ENCODE results near the gene FARP1. TPM values are rescaled to one million over a fixed set of nuclear protein-coding genes. Genes with fewer than 3 reads are reported as not detected.

The FARP1 gene
- total and polyA plus RNA-seq, 8 donors: 11.6 to 319 (median 70.3) TPM

DNA sequence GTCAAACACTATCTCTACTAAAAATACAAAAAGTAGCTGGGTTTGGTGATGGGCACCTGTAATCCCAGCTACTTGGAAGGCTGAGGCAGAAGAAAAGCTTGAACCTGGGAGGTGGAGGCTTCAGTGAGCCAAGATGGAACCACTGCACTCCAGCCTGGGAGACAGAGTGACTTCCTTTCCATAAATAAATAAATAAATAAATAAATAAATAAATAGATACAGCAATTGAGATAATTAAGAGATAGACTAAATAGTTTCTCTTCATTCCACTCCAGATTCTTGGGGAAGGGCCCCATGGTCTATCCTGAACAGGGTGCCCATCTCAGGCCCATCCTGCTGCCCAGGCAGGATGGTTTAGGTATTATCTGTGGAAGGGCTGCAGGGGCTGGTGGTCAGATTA is 24.0 kb upstream of the FARP1 start:
- H3K27ac ChIP-seq: no peak overlapping the region
- no peaks in the 10 kb centered on the region for H3K4me1 ChIP-seq
- H3K9me3 ChIP-seq: peaks cover 3 to 16% (median 8%) of the 10 kb centered on the region in 4 donors
- TF ChIP-seq, protein P1, sequence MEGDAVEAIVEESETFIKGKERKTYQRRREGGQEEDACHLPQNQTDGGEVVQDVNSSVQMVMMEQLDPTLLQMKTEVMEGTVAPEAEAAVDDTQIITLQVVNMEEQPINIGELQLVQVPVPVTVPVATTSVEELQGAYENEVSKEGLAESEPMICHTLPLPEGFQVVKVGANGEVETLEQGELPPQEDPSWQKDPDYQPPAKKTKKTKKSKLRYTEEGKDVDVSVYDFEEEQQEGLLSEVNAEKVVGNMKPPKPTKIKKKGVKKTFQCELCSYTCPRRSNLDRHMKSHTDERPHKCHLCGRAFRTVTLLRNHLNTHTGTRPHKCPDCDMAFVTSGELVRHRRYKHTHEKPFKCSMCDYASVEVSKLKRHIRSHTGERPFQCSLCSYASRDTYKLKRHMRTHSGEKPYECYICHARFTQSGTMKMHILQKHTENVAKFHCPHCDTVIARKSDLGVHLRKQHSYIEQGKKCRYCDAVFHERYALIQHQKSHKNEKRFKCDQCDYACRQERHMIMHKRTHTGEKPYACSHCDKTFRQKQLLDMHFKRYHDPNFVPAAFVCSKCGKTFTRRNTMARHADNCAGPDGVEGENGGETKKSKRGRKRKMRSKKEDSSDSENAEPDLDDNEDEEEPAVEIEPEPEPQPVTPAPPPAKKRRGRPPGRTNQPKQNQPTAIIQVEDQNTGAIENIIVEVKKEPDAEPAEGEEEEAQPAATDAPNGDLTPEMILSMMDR (IDR thresholded peaks at IDR 0.05): no peak
- no peak for TF ChIP-seq EP300 (IDR thresholded peaks at IDR 0.05)
- no peak for TF ChIP-seq POLR2A (IDR thresholded peaks at IDR 0.05)
- TF ChIP-seq POLR2AphosphoS5 (IDR thresholded peaks at IDR 0.05): no peak
- DNase-seq: no peak
- H3K4me3 ChIP-seq: no peak overlapping the region
- intact Hi-C loops (cut with DNase I; ENCODE audit: low total_unique reads): no loop called here
- H3K27me3 ChIP-seq: no peaks in the 10 kb centered on the region
- no peaks in the 10 kb centered on the region for H3K36me3 ChIP-seq

DNA sequence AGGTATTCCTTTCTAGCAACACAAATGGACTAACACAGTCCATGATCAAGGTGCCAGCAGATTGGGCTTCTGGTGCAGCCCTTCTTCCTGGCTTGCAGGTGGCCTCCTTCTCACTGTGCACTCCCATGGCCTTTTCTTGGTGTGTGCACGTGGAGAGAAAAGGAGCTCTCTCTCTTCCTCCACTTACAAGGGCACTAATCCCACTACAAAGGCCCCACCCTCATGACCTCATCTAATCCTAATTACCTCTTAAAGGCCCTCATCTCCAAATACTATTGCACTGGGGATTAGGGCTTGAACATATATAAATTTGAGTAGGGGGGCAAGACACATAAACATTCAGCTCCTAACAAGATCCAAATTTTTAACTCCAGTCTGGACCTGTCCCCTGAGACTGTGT is 19.7 kb upstream of the FARP1 start:
- no peak for TF ChIP-seq POLR2AphosphoS5 (IDR thresholded peaks at IDR 0.05)
- TF ChIP-seq POLR2A (IDR thresholded peaks at IDR 0.05): no peak
- TF ChIP-seq EP300 (IDR thresholded peaks at IDR 0.05): no peak
- TF ChIP-seq, protein P1 (IDR thresholded peaks at IDR 0.05): no peak
- Histone ChIP-seq H3K36me3 (no peaks in the 10 kb centered on the region), H3K9me3 (peaks cover 3 to 12% (median 8%) of the 10 kb centered on the region in 4 donors), H3K27me3 (no peaks in the 10 kb centered on the region), H3K4me3 (no peak overlapping the region), H3K4me1 (no peaks in the 10 kb centered on the region), H3K27ac (no peak overlapping the region)
- intact Hi-C loops (cut with DNase I; ENCODE audit: low total_unique reads): no loop called here
- 77 to 100% (median 83%) methylated on average over 1 of the region's 1 CpG for WGBS, 5 donors
- DNase-seq: no peak

DNA sequence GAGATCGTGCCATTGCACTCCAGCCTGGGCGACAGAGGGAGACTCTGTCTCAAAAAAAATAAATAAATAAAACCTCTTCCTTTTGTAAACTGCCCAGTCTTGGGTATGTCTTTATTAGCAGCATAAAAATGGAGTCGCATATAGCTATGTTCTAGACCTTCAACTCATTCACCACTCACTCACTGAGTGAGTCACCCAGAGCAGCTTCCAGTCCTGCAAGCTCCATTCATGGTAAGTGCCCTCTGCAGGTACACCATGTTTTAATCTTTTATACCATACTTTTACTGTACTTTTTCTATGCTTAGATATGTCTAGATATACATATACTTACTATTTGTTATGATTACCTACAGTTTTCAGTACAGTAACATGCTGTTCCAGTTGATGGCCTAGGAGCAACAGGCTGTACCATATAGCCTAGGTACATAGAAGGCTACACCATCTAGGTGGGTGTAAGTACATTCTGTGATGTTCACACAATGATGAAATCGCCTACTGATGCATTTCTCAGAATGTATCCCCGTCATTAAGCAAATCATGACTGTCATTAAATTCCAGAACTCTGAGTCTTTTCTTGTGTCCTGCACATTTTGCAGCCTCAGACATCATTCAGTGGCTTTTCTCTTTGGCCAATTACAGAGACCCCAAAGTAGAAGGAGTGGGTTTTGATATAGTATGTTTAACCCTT is 13.7 kb upstream of the FARP1 start:
- TF ChIP-seq EP300 (IDR thresholded peaks at IDR 0.05): no peak
- TF ChIP-seq POLR2A (IDR thresholded peaks at IDR 0.05): no peak
- TF ChIP-seq POLR2AphosphoS5 (IDR thresholded peaks at IDR 0.05): no peak
- TF ChIP-seq, protein P1 (IDR thresholded peaks at IDR 0.05): no peak
- Histone ChIP-seq H3K27ac (no peak overlapping the region), H3K36me3 (no peaks in the 10 kb centered on the region), H3K4me3 (no peak overlapping the region), H3K9me3 (no peaks in the 10 kb centered on the region), H3K4me1 (no peaks in the 10 kb centered on the region), H3K27me3 (no peaks in the 10 kb centered on the region)
- DNase-seq: no peak
- WGBS, 5 donors: 84 to 95% (median 91%) methylated on average over 5 of the region's 5 CpGs
- intact Hi-C loops (cut with DNase I; ENCODE audit: low total_unique reads): no loop called here

DNA sequence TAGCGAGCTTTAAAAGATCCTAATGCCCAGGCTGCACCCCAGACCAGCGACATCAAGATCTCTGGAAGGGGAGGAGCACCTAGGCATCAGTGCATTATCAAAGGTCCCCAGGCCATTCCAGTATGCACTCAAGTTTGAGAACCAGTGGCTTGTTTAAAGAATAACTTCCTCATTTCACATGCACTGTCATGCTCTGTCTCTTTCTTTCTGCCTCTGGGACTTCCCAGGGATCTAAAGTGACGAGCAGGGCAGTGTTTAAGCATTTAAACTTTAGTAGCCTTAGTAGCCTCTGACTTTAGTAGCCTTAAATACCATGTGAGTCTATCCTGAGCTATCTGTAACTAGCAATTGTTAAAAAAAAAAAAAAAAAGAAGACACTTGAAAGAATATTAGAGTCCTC is 8.9 kb upstream of the FARP1 start:
- H3K4me3 ChIP-seq: no peak overlapping the region
- 58 to 77% (median 73%) methylated on average over 3 of the region's 3 CpGs for WGBS, 5 donors
- intact Hi-C loops (cut with DNase I; ENCODE audit: low total_unique reads): no loop called here
- no peaks in the 10 kb centered on the region for H3K9me3 ChIP-seq
- no peaks in the 10 kb centered on the region for H3K27me3 ChIP-seq
- H3K36me3 ChIP-seq: no peaks in the 10 kb centered on the region
- H3K27ac ChIP-seq: no peak overlapping the region
- DNase-seq: no peak
- TF ChIP-seq, protein P1 (IDR thresholded peaks at IDR 0.05): no peak
- TF ChIP-seq EP300 (IDR thresholded peaks at IDR 0.05) (no peak), POLR2AphosphoS5 (IDR thresholded peaks at IDR 0.05) (no peak), POLR2A (IDR thresholded peaks at IDR 0.05) (no peak)
- no peaks in the 10 kb centered on the region for H3K4me1 ChIP-seq
